DOHH2 (cell line): ENCODE measurements around the gene RPS2.

Experiments used
- H3F3A ChIP-seq: fragments of 200-600 bp; sonication (generic), shearing (Covaris generic); 2 replicates; pipeline ENCODE4 v1.6.0; 2016; ENCODE audit warnings: antibody characterized with exemption, mild to moderate bottlenecking; ENCODE audit not compliant: control insufficient read depth, insufficient read depth
- H3K27ac ChIP-seq: fragments of 200-600 bp; sonication (generic); 2 replicates; pipeline ENCODE4 v1.5.1; 2014; ENCODE audit warnings: low read depth, mild to moderate bottlenecking, low read length, moderate library complexity
- H3K27me3 ChIP-seq: fragments of 200-600 bp; sonication (generic); 2 replicates; pipeline ENCODE4 v1.6.1; 2014; ENCODE audit warnings: mild to moderate bottlenecking, low read length, mixed read lengths; ENCODE audit not compliant: control insufficient read depth
- H3K36me3 ChIP-seq: fragments of 200-600 bp; sonication (generic); 2 replicates; pipeline ENCODE4 v1.6.1; 2014; ENCODE audit warnings: mild to moderate bottlenecking, low read length, moderate library complexity, mixed read lengths; ENCODE audit not compliant: control insufficient read depth
- H3K4me1 ChIP-seq: fragments of 200-600 bp; sonication (generic); 2 replicates; pipeline ENCODE4 v1.6.1; 2014; ENCODE audit warnings: mild to moderate bottlenecking, low read length, mixed read lengths; ENCODE audit not compliant: control insufficient read depth
- H3K4me2 ChIP-seq: fragments of 200-600 bp; sonication (generic); 2 replicates; pipeline ENCODE4 v1.6.0; 2014; ENCODE audit warnings: mild to moderate bottlenecking, low read length, moderate library complexity
- H3K4me3 ChIP-seq: fragments of 200-600 bp; sonication (generic); 2 replicates; pipeline ENCODE4 v1.5.1; 2014; ENCODE audit warnings: mild to moderate bottlenecking, low read length, mixed read lengths
- H3K79me2 ChIP-seq: fragments of 200-600 bp; sonication (generic); 2 replicates; pipeline ENCODE4 v1.6.1; 2014; ENCODE audit warnings: mild to moderate bottlenecking, low read length, mixed read lengths; ENCODE audit not compliant: control insufficient read depth
- H3K9me2 ChIP-seq: fragments of 200-600 bp; sonication (generic); replicated peaks from 2 replicates; pipeline ENCODE4 v1.6.1; 2014; ENCODE audit warnings: mild to moderate bottlenecking, low read length, mixed read lengths; ENCODE audit not compliant: control insufficient read depth
- H3K9me3 ChIP-seq: fragments of 200-600 bp; sonication (generic); 2 replicates; pipeline ENCODE4 v1.6.1; 2014; ENCODE audit warnings: antibody characterized with exemption, low read length, mixed read lengths; ENCODE audit not compliant: control insufficient read depth, insufficient read depth
- H4K20me1 ChIP-seq: fragments of 200-600 bp; sonication (generic); 2 replicates; pipeline ENCODE4 v1.6.0; 2014; ENCODE audit warnings: low read depth, mild to moderate bottlenecking, antibody characterized with exemption, low read length, moderate library complexity; ENCODE audit not compliant: control insufficient read depth, insufficient read depth
- EZH2phosphoT487 ChIP-seq: fragments of 200-600 bp; sonication (generic); IDR thresholded peaks from 2 replicates; pipeline ENCODE4 v1.6.1; 2017; ENCODE audit warnings: borderline replicate concordance, mild to moderate bottlenecking, antibody characterized with exemption, low read length, moderate library complexity, mixed read lengths
- TF ChIP-seq, protein P1 (sequence below): fragments of 200-600 bp; sonication (generic); IDR thresholded peaks from one replicate; pipeline ENCODE4 v1.5.1; 2014; ENCODE audit warnings: antibody characterized with exemption, mild to moderate bottlenecking, low read depth, low read length; ENCODE audit not compliant: poor library complexity, severe bottlenecking

RPS2 gene

GRCh38 chr16:2002406-2003230 is 38.0 kb upstream of the RPS2 start:
- no peaks in the 10 kb centered on the region for H3K27me3 ChIP-seq
- peaks cover 93% of the 10 kb centered on the region for H3K36me3 ChIP-seq
- no peaks in the 10 kb centered on the region for H3F3A ChIP-seq
- peaks cover 33% of the 10 kb centered on the region for H3K4me1 ChIP-seq
- no peaks in the 10 kb centered on the region for H3K9me3 ChIP-seq
- H3K79me2 ChIP-seq = peaks cover 62% of the 10 kb centered on the region
- TF ChIP-seq, protein P1, sequence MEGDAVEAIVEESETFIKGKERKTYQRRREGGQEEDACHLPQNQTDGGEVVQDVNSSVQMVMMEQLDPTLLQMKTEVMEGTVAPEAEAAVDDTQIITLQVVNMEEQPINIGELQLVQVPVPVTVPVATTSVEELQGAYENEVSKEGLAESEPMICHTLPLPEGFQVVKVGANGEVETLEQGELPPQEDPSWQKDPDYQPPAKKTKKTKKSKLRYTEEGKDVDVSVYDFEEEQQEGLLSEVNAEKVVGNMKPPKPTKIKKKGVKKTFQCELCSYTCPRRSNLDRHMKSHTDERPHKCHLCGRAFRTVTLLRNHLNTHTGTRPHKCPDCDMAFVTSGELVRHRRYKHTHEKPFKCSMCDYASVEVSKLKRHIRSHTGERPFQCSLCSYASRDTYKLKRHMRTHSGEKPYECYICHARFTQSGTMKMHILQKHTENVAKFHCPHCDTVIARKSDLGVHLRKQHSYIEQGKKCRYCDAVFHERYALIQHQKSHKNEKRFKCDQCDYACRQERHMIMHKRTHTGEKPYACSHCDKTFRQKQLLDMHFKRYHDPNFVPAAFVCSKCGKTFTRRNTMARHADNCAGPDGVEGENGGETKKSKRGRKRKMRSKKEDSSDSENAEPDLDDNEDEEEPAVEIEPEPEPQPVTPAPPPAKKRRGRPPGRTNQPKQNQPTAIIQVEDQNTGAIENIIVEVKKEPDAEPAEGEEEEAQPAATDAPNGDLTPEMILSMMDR = no peak
- TF ChIP-seq EZH2phosphoT487 = no peak
- H3K4me2 ChIP-seq = no peak overlapping the region
- H3K27ac ChIP-seq = no peak overlapping the region
- H4K20me1 ChIP-seq = peaks cover 27% of the 10 kb centered on the region
- H3K9me2 ChIP-seq = no peaks in the 10 kb centered on the region
- no peak overlapping the region for H3K4me3 ChIP-seq

DNA sequence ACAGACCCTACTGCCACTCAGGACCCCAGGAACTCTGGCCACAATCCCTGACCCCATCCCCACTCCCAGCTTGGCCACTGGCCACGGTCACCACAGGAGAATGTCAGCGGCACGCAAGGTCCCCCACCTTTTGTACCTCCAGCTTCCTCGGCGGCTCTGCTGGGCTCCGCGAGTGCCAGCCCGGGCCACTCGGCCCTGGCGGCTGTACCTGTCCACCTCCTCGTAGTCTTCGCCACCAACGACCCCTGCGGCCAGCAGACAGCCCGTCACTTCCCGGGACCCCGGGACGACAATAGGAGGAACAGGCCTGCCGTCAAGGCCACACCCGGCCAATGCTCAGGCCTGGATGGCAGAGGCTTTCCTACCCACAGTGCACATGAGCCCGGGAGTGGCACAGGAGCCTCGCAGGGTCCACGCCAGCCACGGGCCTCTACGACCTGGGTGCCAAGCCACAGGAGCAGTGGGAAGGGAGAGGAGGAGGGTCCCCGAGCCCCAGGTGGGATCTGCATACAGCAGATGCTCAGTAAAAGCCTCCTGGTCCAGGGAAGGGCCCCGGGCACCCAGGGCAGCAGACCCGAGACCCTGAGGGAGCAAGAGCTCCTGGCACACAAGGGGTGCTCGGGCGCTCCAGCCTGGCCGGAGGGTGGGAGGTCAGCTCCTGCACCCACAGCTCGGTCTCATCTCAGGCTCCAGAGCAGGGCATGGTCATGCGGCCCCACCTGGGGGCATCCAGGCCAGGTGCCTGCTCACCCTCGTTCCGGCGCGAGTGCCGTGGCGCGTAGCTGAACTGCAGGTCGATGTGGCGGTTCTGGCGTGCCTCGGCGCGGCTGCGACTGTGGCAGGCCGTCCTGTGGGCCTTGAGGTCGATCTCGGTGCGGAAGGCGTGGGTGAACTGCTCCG is 37.1 kb upstream of the RPS2 start:
- peaks cover 24% of the 10 kb centered on the region for H3K4me1 ChIP-seq
- TF ChIP-seq, protein P1 = no peak
- no peak for TF ChIP-seq EZH2phosphoT487
- H3K79me2 ChIP-seq = peaks cover 53% of the 10 kb centered on the region
- H4K20me1 ChIP-seq = peaks cover 18% of the 10 kb centered on the region
- H3K27me3 ChIP-seq = no peaks in the 10 kb centered on the region
- H3K9me2 ChIP-seq = no peaks in the 10 kb centered on the region
- H3K36me3 ChIP-seq = peaks cover 92% of the 10 kb centered on the region
- H3K4me3 ChIP-seq = no peak overlapping the region
- H3F3A ChIP-seq = peaks cover 2% of the 10 kb centered on the region; the same call in 1 of the 2 replicates
- no peaks in the 10 kb centered on the region for H3K9me3 ChIP-seq
- H3K4me2 ChIP-seq = no peak overlapping the region
- H3K27ac ChIP-seq = no peak overlapping the region

DNA sequence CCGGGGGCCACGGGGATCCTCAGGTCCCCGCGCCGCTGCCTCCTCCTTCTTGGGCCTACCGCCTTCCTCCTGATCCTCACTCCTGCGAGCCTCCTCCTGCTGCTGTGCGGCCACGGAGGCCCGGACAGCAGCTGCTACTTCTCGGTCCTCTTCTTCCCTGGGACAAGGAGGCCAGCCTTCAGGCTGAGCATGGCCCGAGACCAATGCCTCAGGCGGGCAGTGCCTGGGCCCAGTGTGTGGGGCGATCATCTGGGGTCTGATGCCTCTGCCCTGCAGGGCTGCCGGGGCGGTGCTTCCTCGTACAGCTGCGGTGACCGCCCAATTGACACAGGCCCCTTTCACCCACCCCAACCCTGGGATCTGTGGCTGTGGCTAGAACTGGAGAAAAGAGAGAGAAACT is 36.4 kb upstream of the RPS2 start:
- no peaks in the 10 kb centered on the region for H3K9me3 ChIP-seq
- no peaks in the 10 kb centered on the region for H3K27me3 ChIP-seq
- H3F3A ChIP-seq = peaks cover 5% of the 10 kb centered on the region
- peaks cover 12% of the 10 kb centered on the region for H4K20me1 ChIP-seq
- no peak overlapping the region for H3K27ac ChIP-seq
- H3K4me1 ChIP-seq = peaks cover 18% of the 10 kb centered on the region
- peaks cover 46% of the 10 kb centered on the region for H3K79me2 ChIP-seq
- TF ChIP-seq, protein P1 = no peak
- no peak for TF ChIP-seq EZH2phosphoT487
- H3K4me2 ChIP-seq = no peak overlapping the region
- peaks cover 88% of the 10 kb centered on the region for H3K36me3 ChIP-seq
- no peak overlapping the region for H3K4me3 ChIP-seq
- no peaks in the 10 kb centered on the region for H3K9me2 ChIP-seq
